SW480 (cell line): ENCODE measurements around the gene SYS1.

Experiments
- DNase-seq: peaks from one replicate; pipeline ENCODE4 v3.0.0-alpha.2; 2016; ENCODE audit warnings: low spot score

SYS1 gene

GRCh38 chr20:45362804-45363610 is at the start of gene SYS1:
SYS1 (plus strand) TSS chr20:45363156; CDS start chr20:45363532, 376 bp downstream.
- peak; percentile 100 for DNase-seq

- DNase-seq: no peak
Measured at GRCh38 chr20:45313943-45314342, 49.0 kb upstream of the SYS1 start.

GRCh38 chr20:45315672-45316071 is 47.3 kb upstream of the SYS1 start:
- DNase-seq: no peak

- DNase-seq: no peak
Measured at GRCh38 chr20:45316150-45317080, 46.5 kb upstream of the SYS1 start.

- no peak for DNase-seq
Measured at GRCh38 chr20:45317826-45318225, 45.1 kb upstream of the SYS1 start.

GRCh38 chr20:45318386-45318939 is 44.5 kb upstream of the SYS1 start:
- no peak for DNase-seq

- DNase-seq: no peak
Measured at GRCh38 chr20:45318948-45319347, 44.0 kb upstream of the SYS1 start.

GRCh38 chr20:45320948-45321595 is 41.9 kb upstream of the SYS1 start:
- DNase-seq: no peak

- peak; percentile 86 for DNase-seq
Measured at GRCh38 chr20:45322952-45323383, 40.0 kb upstream of the SYS1 start.

GRCh38 chr20:45323731-45324130 is 39.2 kb upstream of the SYS1 start:
- DNase-seq: no peak

GRCh38 chr20:45325371-45325770 is 37.6 kb upstream of the SYS1 start:
- DNase-seq: no peak

- DNase-seq: no peak
Measured at GRCh38 chr20:45328451-45328850, 34.5 kb upstream of the SYS1 start.

GRCh38 chr20:45329497-45330319 is 33.2 kb upstream of the SYS1 start:
- no peak for DNase-seq

GRCh38 chr20:45330476-45330875 is 32.5 kb upstream of the SYS1 start:
- no peak for DNase-seq

GRCh38 chr20:45336530-45337366 is 26.2 kb upstream of the SYS1 start:
- DNase-seq: peak; percentile 41

- DNase-seq: peak; percentile 86
Measured at GRCh38 chr20:45337367-45338120, 25.4 kb upstream of the SYS1 start.

- DNase-seq: no peak
Measured at GRCh38 chr20:45338121-45339030, 24.6 kb upstream of the SYS1 start.

GRCh38 chr20:45339084-45339483 is 23.9 kb upstream of the SYS1 start:
- no peak for DNase-seq
